ENCODE results near the gene ENTHD1.
"Not testable (repeated sequence)": the region's sequence is repeated elsewhere in the genome, so short reads cannot be mapped to it uniquely, and the experiment has no call there.

ENTHD1 gene

DNA sequence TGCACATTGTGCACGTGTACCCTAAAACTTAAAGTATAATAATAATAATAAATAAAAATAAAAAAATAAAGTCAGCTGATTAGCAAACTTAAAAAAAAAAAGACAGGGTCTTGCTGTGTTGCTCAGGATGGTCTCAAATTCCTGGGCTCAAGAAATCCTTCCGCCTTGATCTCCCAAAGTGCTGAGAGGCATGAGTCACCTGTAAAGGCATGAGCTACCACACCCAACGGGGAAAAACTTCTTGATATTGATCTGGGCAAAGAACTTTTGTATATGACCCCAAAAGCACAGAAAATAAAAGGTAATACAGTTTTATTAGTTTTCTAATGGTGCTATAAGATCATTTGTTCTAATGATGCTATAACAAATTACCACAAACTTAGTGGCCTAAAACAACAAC, 46.1 kb downstream of the ENTHD1 start:
- no peak for DNase-seq (ENCODE audit: low read depth in 1 of 2, low spot score in 1 of 2)
- no peak for TF ChIP-seq JUND (IDR thresholded peaks at IDR 0.05; ENCODE audit: low read depth)
- in situ Hi-C loops (cut with HindIII; ENCODE audit: low pct_unique_long_range_greater_than_20kb, low sequenced_read_pairs) = no loop called here

DNA sequence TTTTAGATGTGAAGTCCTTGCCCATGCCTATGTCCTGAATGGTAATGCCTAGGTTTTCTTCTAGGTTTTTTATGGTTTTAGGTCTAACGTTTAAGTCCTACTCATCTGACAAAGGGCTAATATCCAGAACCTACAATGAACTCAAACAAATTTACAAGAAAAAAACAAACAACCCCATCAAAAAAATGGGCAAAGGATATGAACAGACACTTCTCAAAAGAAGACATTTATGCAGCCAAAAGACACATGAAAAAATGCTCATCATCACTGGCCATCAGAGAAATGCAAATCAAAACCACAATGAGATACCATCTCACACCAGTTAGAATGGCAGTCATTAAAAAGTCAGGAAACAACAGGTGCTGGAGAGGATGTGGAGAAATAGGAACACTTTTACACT, 47.0 kb downstream of the ENTHD1 start:
- in situ Hi-C loops (cut with HindIII; ENCODE audit: low pct_unique_long_range_greater_than_20kb, low sequenced_read_pairs); DNase-seq (ENCODE audit: low read depth in 1 of 2, low spot score in 1 of 2): not testable (repeated sequence)

DNA sequence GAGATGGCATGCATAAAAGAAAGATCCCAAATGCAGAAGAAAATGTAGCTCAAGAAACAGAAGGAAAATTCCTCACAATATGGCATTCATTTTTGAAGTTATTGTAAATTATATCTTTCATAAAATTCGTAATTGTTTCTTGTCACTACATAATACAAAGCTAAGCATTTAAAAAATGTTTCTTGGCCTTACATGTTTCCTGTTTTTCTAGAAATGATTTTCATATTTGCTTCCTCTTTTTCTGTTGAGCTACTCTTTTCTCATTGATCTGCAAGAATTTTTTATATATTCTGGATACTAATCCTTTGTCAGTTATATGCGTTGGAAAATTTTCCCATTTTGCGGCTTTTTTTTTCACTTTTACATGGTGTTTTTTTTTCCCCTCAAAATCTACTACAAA, 48.0 kb downstream of the ENTHD1 start:
- in situ Hi-C loops (cut with HindIII; ENCODE audit: low pct_unique_long_range_greater_than_20kb, low sequenced_read_pairs) = no loop called here
- TF ChIP-seq JUND (IDR thresholded peaks at IDR 0.05; ENCODE audit: low read depth) = no peak

DNA sequence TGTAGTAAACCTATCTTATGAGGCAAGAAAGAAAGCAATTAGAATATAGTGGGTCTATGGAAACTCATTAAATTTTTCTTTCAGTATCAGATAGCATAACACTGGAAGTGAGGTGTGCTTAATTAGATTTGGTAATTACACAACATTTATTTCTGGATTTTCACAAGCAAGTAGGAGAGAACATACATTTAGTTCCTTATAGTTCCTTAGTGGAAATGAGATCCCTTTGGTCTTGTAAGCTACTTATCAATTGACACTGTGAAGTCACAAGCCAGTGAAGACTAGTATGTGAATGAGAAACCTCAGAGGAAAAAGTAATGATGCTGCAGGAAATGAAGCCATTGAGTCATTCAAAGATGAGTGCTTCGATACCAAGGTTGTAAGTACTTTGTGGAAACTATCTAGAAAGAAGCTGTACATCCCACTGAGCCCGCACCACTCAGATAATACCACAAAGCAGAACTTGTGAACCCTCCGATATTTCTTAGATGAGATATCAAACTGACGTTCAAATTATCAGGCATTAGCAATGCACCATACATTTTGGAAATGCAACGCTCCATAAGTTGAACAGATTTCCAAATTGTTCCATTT, 53.5 kb downstream of the ENTHD1 start:
- in situ Hi-C loops (cut with HindIII; ENCODE audit: low pct_unique_long_range_greater_than_20kb, low sequenced_read_pairs) = no loop called here
- no peak for TF ChIP-seq JUND (IDR thresholded peaks at IDR 0.05; ENCODE audit: low read depth)
- no peak for DNase-seq (ENCODE audit: low read depth in 1 of 2, low spot score in 1 of 2)

More for the DNA sequence above, 48.0 kb downstream of the ENTHD1 start:
- no peak for DNase-seq (ENCODE audit: low read depth in 1 of 2, low spot score in 1 of 2)

DNA sequence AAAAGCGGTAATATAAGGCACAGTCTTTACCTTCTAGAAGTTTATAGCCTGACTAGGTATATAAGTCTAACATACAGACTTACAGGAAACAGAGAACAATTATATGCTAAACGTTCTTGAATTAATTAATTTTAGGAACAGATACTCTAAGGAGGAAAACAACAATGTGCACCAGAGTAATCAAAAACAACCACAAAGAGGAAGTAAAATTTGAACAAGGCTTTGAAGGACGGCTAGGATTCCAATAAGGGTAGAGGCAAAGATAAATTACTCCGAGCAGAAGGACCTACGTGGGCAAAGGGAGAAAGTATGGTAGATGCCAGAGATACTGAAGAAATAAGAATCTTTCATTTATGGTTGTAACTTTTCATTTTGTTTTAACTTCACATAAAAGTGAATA, 54.4 kb downstream of the ENTHD1 start:
- DNase-seq (ENCODE audit: low read depth in 1 of 2, low spot score in 1 of 2) = no peak
- in situ Hi-C loops (cut with HindIII; ENCODE audit: low pct_unique_long_range_greater_than_20kb, low sequenced_read_pairs) = no loop called here
- no peak for TF ChIP-seq JUND (IDR thresholded peaks at IDR 0.05; ENCODE audit: low read depth)

DNA sequence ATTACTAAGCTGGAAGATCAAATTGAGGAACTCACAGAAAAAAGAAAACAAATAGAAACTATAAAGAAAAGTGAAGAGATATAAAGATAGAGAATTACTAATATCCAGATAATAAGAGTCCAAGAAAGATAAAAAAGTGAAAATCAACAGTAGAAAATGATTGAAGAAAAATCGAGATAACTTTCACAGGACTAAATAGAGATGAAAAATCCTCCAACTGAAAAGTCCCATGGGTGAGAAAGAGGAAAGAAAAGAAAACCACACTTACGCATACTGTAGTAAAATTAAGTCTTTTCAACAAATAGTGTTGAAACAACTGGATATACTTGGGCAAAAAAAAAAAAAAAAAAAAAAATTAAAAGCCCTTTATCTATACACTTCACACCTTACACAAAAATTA, 60.0 kb downstream of the ENTHD1 start:
- in situ Hi-C loops (cut with HindIII; ENCODE audit: low pct_unique_long_range_greater_than_20kb, low sequenced_read_pairs) = no loop called here
- no peak for TF ChIP-seq JUND (IDR thresholded peaks at IDR 0.05; ENCODE audit: low read depth)
- no peak for DNase-seq (ENCODE audit: low read depth in 1 of 2, low spot score in 1 of 2)

DNA sequence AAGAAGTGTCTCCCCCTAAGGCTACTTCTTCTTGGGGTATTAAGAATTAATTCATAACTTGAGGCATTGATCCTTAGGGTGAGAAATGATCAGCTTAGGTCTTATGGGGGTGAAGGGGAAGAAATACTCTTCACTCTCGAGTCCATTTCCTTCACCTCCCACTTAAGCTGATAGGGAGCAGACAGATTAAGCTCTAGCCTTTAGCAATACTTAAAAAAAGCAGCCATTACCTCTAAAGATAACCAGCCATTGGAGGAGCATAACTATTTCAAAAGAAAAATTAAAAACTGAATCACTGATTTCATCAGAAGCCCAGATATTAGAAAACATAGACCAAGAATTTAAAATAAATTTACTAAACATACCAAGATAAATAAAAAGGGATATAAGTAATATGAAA, 60.5 kb downstream of the ENTHD1 start:
- in situ Hi-C loops (cut with HindIII; ENCODE audit: low pct_unique_long_range_greater_than_20kb, low sequenced_read_pairs) = no loop called here
- no peak for TF ChIP-seq JUND (IDR thresholded peaks at IDR 0.05; ENCODE audit: low read depth)
- DNase-seq (ENCODE audit: low read depth in 1 of 2, low spot score in 1 of 2) = no peak

DNA sequence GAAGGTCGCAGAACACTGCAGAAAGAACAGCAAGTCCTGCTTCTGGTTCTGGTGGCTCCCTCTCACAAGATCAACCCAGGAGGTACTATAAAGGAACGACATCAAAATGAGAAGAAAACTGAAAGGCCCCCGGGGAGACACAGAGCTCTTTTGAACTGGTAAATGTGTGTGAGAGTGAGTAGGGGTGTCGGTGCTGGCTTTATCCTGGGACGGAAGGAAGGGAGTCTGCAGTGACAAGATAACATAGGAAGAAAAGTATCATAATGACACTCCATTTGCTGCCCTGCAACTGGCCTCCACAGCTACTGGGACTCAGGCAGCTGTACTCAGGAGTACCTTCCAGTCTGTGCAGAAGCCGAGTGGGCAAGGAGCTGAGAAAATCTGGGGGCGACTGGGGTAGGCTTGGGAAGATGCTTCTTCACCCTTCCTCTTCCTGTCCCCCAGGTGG, 60.9 kb downstream of the ENTHD1 start:
- in situ Hi-C loops (cut with HindIII; ENCODE audit: low pct_unique_long_range_greater_than_20kb, low sequenced_read_pairs) = no loop called here
- no peak for DNase-seq (ENCODE audit: low read depth in 1 of 2, low spot score in 1 of 2)
- no peak for TF ChIP-seq JUND (IDR thresholded peaks at IDR 0.05; ENCODE audit: low read depth)

DNA sequence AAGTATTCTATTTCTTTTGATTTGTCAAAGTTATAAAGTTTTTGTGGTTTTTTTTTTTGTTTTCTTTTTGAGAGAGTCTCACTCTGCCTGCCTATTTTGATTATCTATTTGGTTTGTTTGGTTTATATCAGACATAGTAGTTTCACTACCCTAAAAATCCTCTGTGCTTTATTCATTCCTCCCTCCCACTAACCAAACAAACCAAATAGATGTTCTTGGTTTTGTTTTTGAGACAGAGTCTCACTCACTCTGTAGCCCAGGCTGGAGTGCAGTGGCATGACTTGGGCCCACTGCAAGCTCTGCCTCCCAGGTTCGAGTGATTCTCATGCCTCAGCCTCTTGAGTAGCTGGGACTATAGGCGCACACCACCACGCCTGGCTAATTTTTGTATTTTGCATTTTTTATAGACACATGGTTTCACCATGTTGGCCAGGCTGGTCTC, 67.9 kb downstream of the ENTHD1 start:
- DNase-seq (ENCODE audit: low read depth in 1 of 2, low spot score in 1 of 2) = no peak
- in situ Hi-C loops (cut with HindIII; ENCODE audit: low pct_unique_long_range_greater_than_20kb, low sequenced_read_pairs) = no loop called here
- TF ChIP-seq JUND (IDR thresholded peaks at IDR 0.05; ENCODE audit: low read depth) = no peak

DNA sequence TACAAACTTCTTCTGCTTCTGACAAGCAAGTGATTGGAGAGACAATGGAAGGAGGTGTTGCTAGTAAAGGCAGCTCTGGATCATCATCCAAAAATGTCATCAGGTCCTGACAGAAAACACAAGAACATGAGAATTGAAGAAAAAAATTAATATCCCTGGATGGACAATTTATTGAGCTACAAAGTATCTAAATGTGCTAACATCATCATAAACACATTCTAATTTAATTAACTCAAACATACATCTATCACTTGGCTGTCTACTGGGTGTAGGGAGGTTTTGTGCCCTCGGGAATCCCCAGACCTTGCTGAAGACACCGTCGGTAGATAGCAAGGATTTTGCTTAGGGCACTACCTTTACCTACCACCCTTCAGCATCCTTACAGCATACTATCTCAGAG, 72.6 kb downstream of the ENTHD1 start:
- no peak for TF ChIP-seq JUND (IDR thresholded peaks at IDR 0.05; ENCODE audit: low read depth)
- DNase-seq (ENCODE audit: low read depth in 1 of 2, low spot score in 1 of 2) = no peak
- in situ Hi-C loops (cut with HindIII; ENCODE audit: low pct_unique_long_range_greater_than_20kb, low sequenced_read_pairs) = no loop called here

DNA sequence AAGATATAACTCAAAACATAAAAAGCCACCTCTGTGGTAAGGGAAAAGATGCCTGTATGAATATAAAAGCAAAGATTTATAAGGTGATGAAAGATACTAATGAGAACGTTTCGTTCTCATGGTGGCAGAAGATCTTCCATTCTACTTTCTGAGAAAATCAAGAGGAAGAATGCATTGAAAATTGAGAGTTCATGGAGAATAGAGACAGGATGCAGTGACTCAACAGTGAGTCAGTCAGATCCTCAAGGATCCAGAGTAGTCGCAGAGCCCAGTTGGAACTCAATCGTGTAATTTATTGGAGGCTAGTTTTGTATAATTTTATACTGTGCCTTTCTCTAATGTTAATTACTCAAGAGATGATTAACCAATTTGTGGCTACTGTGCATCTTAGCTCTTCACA, 73.3 kb downstream of the ENTHD1 start:
- in situ Hi-C loops (cut with HindIII; ENCODE audit: low pct_unique_long_range_greater_than_20kb, low sequenced_read_pairs) = no loop called here
- no peak for TF ChIP-seq JUND (IDR thresholded peaks at IDR 0.05; ENCODE audit: low read depth)
- no peak for DNase-seq (ENCODE audit: low read depth in 1 of 2, low spot score in 1 of 2)

DNA sequence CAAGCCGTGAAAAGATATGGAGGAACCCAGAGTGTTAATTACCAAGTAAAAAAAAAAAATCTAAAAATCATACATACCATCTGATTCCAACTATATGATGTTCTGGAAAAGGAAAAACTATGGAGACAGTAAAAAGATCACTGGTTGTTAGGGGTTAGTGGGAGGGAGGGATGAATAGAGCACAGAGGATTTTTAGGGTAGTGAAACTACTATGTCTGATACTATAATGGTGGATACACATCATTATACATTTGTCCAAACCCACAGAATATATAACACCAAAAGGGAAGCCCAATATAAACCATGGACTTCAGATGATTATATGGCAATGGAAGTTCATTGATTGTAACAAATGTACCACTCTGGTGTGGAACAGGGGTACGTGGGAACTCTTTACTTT, 74.1 kb downstream of the ENTHD1 start:
- DNase-seq (ENCODE audit: low read depth in 1 of 2, low spot score in 1 of 2) = no peak
- in situ Hi-C loops (cut with HindIII; ENCODE audit: low pct_unique_long_range_greater_than_20kb, low sequenced_read_pairs) = no loop called here
- no peak for TF ChIP-seq JUND (IDR thresholded peaks at IDR 0.05; ENCODE audit: low read depth)

DNA sequence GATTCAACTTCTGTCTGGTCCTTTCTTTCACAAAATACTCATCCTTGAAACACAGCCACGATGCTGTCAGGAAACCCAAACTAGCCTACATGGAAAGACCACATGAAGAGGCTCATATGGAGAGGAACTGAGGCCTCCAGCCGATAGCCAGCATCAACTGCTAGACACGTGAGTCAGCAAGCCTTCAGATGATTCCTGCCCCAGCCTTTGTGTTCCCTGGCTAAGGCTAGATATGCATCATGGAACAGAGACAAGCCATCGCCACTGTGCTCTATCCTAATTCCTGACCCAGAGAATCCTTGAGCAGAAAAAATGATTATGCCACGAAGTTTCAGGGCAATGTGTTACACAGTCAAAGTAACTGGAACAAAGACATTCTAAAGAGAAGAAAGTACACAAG, 75.5 kb downstream of the ENTHD1 start:
- in situ Hi-C loops (cut with HindIII; ENCODE audit: low pct_unique_long_range_greater_than_20kb, low sequenced_read_pairs) = no loop called here
- TF ChIP-seq JUND (IDR thresholded peaks at IDR 0.05; ENCODE audit: low read depth) = no peak
- no peak for DNase-seq (ENCODE audit: low read depth in 1 of 2, low spot score in 1 of 2)

DNA sequence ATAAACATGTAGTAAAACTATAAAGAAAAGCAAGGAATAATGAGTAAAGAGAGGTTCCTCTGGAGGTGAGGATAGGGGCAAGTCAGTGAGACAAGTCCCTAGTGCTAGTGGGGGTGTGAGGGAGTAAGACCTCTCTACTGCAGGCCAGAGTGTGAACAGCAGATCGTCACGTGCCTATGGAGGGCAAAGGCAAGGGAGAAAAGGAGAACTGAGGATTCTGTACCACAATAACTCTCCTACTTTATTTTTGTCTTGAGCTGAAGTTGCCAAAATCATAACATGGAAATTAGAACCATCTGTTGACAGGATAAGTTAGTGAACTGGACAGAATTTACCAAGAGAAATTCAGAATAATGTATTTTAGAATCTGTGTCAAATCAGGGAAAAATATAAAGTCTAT, 77.6 kb downstream of the ENTHD1 start:
- TF ChIP-seq JUND (IDR thresholded peaks at IDR 0.05; ENCODE audit: low read depth) = no peak
- in situ Hi-C loops (cut with HindIII; ENCODE audit: low pct_unique_long_range_greater_than_20kb, low sequenced_read_pairs) = no loop called here
- no peak for DNase-seq (ENCODE audit: low read depth in 1 of 2, low spot score in 1 of 2)

Data from T47D (cell line).